Testis (tissue), 2 donors: Measurements from ENCODE around the gene BCL2A1.

Experiments used
- POLR2A ChIP-seq: fragments of 450-650 bp; IDR thresholded peaks from one replicate; pipeline ENCODE4 v1.6.1; 2017; ENCODE audit warnings: antibody characterized with exemption, mild to moderate bottlenecking, moderate library complexity
- TF ChIP-seq, protein P1 (sequence below), 3 experiments: fragments of 450-650 bp in 2 of 3; fragments of 200-600 bp in 1 of 3; sonication (generic) in 1 of 3; IDR thresholded peaks; one replicate each; pipeline ENCODE4 v1.5.1; 2016 to 2019; ENCODE audit warnings: antibody characterized with exemption in 3 of 3, mild to moderate bottlenecking in 2 of 3, moderate library complexity in 1 of 3

DNA sequence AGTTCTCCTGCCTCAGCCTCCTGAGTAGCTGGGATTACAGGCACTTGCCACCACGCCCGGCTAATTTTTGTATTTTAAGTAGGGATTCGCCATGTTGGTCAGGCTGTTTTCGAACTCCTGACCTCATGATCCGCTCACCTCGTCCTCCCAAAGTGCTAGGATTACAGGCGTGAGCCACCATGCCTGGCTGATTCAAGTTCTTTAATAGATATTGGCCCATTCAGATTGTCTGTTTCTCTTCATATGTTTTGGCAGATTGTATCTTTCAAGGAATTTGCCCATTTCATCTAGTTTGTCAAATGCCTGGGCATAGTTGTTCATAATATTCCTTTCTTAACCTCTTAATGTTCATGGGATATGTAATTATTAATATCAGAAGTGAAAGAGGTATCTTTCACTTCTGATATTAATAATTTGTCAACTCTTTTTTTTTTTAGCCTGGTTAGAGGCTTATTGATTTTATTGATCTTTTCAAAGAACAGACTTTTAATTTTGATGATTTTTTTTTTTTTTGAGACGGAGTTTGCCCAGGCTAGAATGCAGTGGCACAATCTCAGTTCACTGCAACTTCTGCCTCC is 48.3 kb upstream of the BCL2A1 start:
- TF ChIP-seq, protein P1, sequence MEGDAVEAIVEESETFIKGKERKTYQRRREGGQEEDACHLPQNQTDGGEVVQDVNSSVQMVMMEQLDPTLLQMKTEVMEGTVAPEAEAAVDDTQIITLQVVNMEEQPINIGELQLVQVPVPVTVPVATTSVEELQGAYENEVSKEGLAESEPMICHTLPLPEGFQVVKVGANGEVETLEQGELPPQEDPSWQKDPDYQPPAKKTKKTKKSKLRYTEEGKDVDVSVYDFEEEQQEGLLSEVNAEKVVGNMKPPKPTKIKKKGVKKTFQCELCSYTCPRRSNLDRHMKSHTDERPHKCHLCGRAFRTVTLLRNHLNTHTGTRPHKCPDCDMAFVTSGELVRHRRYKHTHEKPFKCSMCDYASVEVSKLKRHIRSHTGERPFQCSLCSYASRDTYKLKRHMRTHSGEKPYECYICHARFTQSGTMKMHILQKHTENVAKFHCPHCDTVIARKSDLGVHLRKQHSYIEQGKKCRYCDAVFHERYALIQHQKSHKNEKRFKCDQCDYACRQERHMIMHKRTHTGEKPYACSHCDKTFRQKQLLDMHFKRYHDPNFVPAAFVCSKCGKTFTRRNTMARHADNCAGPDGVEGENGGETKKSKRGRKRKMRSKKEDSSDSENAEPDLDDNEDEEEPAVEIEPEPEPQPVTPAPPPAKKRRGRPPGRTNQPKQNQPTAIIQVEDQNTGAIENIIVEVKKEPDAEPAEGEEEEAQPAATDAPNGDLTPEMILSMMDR (IDR thresholded peaks at IDR 0.05): no peak
- no peak for TF ChIP-seq POLR2A
